Measurements from ENCODE around the gene SLBP. TPM values are rescaled to one million over a fixed set of nuclear protein-coding genes. Genes with fewer than 3 reads are reported as not detected.

SLBP gene
- polyA plus RNA-seq, 1 experiment, result 72.0 TPM

- ChIA-PET CTCF (interaction anchor here (1.2 to 3.1 kb wide), 6 partner anchors 63 to 182 kb away, joined by 4 to 33 read pairs (median 24); no protein-coding TSS in a partner anchor), POLR2A (no interaction called here)
- Histone ChIP-seq H3K27ac (ENCODE audit: low read depth, low read length) (no peak overlapping the region), H3K9me3 (ENCODE audit: control insufficient read depth, insufficient read depth, low read length) (no peaks in the 10 kb centered on the region; the same call in 1 of the 2 replicates), H3K4me3 (ENCODE audit: low read depth, low read length) (no peak overlapping the region), H3K27me3 (ENCODE audit: control insufficient read depth, insufficient read depth, low read length) (no peaks in the 10 kb centered on the region)
- TF ChIP-seq CTCF (IDR thresholded peaks at IDR 0.05; ENCODE audit: low read depth, low read length), result peak; percentile 86
- DNase-seq (ENCODE audit: low read depth, low spot score), result no peak
Measured at GRCh38 chr4:1746265-1746691, 34.2 kb upstream of the SLBP start.

GRCh38 chr4:1745697-1746096, 33.6 kb upstream of the SLBP start:
- DNase-seq (ENCODE audit: low read depth, low spot score), result no peak
- POLR2A ChIA-PET, result no interaction called here
- CTCF ChIA-PET, result interaction anchor here (0.6 to 2.6 kb wide), 9 partner anchors 10 to 727 kb away, joined by 3 to 29 read pairs (median 8); no protein-coding TSS in a partner anchor

GRCh38 chr4:1745165-1745564, 33.0 kb upstream of the SLBP start:
- Histone ChIP-seq H3K4me3 (ENCODE audit: low read depth, low read length) (no peak overlapping the region), H3K9me3 (ENCODE audit: control insufficient read depth, insufficient read depth, low read length) (no peaks in the 10 kb centered on the region; the same call in 1 of the 2 replicates), H3K27me3 (ENCODE audit: control insufficient read depth, insufficient read depth, low read length) (no peaks in the 10 kb centered on the region), H3K27ac (ENCODE audit: low read depth, low read length) (no peak overlapping the region)
- CTCF ChIA-PET, result interaction anchor here (0.6 to 2.6 kb wide), 9 partner anchors 11 to 727 kb away, joined by 3 to 29 read pairs (median 8); no protein-coding TSS in a partner anchor
- TF ChIP-seq CTCF (IDR thresholded peaks at IDR 0.05; ENCODE audit: low read depth, low read length), result no peak
- POLR2A ChIA-PET, result no interaction called here
- no peak for DNase-seq (ENCODE audit: low read depth, low spot score)

More at GRCh38 chr4:1745697-1746096, 33.6 kb upstream of the SLBP start:
- Histone ChIP-seq H3K27ac (ENCODE audit: low read depth, low read length) (no peak overlapping the region), H3K4me3 (ENCODE audit: low read depth, low read length) (no peak overlapping the region), H3K27me3 (ENCODE audit: control insufficient read depth, insufficient read depth, low read length) (no peaks in the 10 kb centered on the region), H3K9me3 (ENCODE audit: control insufficient read depth, insufficient read depth, low read length) (no peaks in the 10 kb centered on the region; the same call in 1 of the 2 replicates)
- no peak for TF ChIP-seq CTCF (IDR thresholded peaks at IDR 0.05; ENCODE audit: low read depth, low read length)

GRCh38 chr4:1744552-1744951, 32.4 kb upstream of the SLBP start:
- Histone ChIP-seq H3K27ac (ENCODE audit: low read depth, low read length) (no peak overlapping the region), H3K4me3 (ENCODE audit: low read depth, low read length) (no peak overlapping the region), H3K9me3 (ENCODE audit: control insufficient read depth, insufficient read depth, low read length) (no peaks in the 10 kb centered on the region; the same call in 1 of the 2 replicates), H3K27me3 (ENCODE audit: control insufficient read depth, insufficient read depth, low read length) (no peaks in the 10 kb centered on the region)
- ChIA-PET CTCF (interaction anchor here (0.6 to 2.6 kb wide), 5 partner anchors 18 to 166 kb away, joined by 5 to 29 read pairs (median 10); no protein-coding TSS in a partner anchor), POLR2A (no interaction called here)
- no peak for TF ChIP-seq CTCF (IDR thresholded peaks at IDR 0.05; ENCODE audit: low read depth, low read length)
- no peak for DNase-seq (ENCODE audit: low read depth, low spot score)

GRCh38 chr4:1743975-1744374, 31.9 kb upstream of the SLBP start:
- H3K9me3 ChIP-seq (ENCODE audit: control insufficient read depth, insufficient read depth, low read length), result peaks cover 6% of the 10 kb centered on the region; the same call in 1 of the 2 replicates
- H3K27ac ChIP-seq (ENCODE audit: low read depth, low read length), result no peak overlapping the region
- no peak overlapping the region for H3K4me3 ChIP-seq (ENCODE audit: low read depth, low read length)
- no peak for TF ChIP-seq CTCF (IDR thresholded peaks at IDR 0.05; ENCODE audit: low read depth, low read length)
- ChIA-PET POLR2A (no interaction called here), CTCF (interaction anchor here (1.9 to 2.6 kb wide), 3 partner anchors 17 to 166 kb away, joined by 9 to 29 read pairs (median 20); no protein-coding TSS in a partner anchor)
- no peaks in the 10 kb centered on the region for H3K27me3 ChIP-seq (ENCODE audit: control insufficient read depth, insufficient read depth, low read length)
- DNase-seq (ENCODE audit: low read depth, low spot score), result no peak
